SK-N-MC (cell line): ENCODE results near the gene MEF2D.

Experiments used
- EZH2 ChIP-seq: fragments of 200-600 bp; sonication (generic); IDR thresholded peaks from one replicate; pipeline ENCODE4 v1.6.1; 2017; ENCODE audit warnings: antibody characterized with exemption
- FOXP2 ChIP-seq: optimal IDR thresholded peaks from 2 replicates; pipeline ENCODE3; 2011; ENCODE audit warnings: mild to moderate bottlenecking, moderate library complexity; ENCODE audit not compliant: insufficient read depth; ENCODE audit errors: extremely low read length, control extremely low read depth
- POLR2AphosphoS5 ChIP-seq: IDR thresholded peaks from 2 replicates; pipeline ENCODE4 v1.6.1; 2012; ENCODE audit warnings: mild to moderate bottlenecking, low read depth, low read length, borderline replicate concordance

- no peak for TF ChIP-seq EZH2
- no peak for TF ChIP-seq POLR2AphosphoS5
- no peak for TF ChIP-seq FOXP2
These were observed 82.0 kb downstream of the MEF2D start for GRCh38 chr1:156418416-156419070.
